Vein endothelial cell (primary cell): ENCODE data around the gene AHCYL2. TPM values are rescaled to one million over a fixed set of nuclear protein-coding genes. Genes with fewer than 3 reads are reported as not detected.

ENCODE experiments used
- small RNA-seq: library from RNA; depleted of rRNA; stranded (forward); fragments of <200 nt; gene quantifications from one replicate; pipeline ENCODE3, GENCODE V24; 2012
- total RNA-seq: library from RNA; depleted of rRNA; stranded (reverse); fragments of >200 nt; gene quantifications from 2 replicates; pipeline ENCODE4 v1.2.3, GENCODE V29; 2012

The AHCYL2 gene
- 12.0 and 15.4 TPM in 2 replicates for total RNA-seq

GRCh38 chr7:129224251-129225205 lies at the start of gene AHCYL2:
Gene AHCYL2, plus strand, starts transcription at chr7:129225030.

DNA sequence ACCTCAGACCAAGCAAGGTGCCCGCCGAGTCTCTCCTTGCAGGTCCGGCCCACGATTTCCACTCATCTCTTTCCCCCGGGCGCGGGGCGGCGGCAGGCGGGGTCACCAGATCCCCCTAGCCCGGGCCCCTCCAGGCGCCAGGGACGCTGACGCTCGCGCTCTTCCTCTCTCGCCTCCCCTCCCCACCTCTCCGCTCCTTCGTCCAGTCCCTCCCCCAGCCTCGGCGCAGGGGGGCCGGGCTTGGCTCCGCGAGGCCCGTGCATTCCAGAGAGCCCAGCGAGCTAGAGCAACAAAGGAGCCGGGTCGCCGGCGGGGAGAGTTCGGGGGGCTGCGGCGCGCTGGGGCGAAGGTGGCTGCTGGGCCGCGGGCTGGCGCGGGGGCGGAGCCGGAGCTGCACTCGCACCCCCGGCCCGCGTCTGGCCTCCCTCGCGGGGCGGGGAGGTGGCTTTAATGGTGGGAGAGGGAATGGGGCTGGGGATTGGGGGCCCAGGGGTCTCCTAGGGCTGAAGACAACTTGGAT lies 36.4 kb upstream of the AHCYL2 start, which contains the start of gene SMO:
TSS of gene SMO (plus strand) at position 262 of the 520 bp plus-strand sequence. CDS start 519 bp downstream, outside the sequence.

DNA sequence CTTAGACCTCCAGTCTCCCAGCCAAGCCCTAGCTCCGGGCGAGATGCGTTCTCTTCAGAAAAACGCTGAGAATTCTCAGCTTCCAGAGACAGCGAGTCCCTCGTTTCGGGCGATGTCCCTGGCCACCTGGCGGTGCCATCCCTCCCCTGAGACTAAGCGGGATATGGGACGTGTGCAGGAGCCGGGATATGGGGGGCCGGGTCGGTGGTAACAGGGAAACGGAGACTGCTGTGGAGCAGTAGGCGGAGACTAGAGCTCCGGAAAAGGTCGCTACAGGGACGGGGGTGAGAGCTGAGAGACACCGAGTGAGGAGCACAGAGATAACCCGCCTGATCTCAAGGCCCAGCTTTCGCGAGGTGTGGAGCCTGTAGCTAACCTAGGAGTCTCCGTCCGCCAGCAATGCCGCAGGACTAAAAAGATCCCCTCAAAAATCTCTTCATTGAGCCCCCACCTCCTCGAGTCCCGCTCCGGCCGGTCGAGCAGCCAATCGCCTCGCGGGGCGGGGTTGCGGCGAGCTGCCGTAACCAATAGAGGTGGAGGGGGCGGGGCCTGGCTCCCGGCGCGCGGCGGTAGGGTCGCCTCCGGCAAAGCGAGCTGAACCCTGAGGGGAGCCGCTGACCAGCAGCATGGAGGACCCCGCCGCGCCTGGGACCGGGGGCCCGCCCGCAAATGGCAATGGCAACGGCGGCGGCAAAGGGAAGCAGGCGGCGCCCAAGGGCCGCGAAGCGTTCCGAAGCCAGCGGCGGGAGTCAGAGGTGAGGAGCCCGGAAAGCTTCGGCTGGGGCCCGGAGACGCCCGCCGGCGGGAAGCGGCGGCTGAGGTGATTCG lies 209.2 kb downstream of the AHCYL2 start, which contains the start of gene STRIP2:
TSS of gene STRIP2 (plus strand) at position 586 of the 828 bp plus-strand sequence. CDS start at position 627, 41 bp downstream.

Small RNA genes within 50 kb of the gene (small RNA-seq; reads per million reads assigned to genes)
- not detected for gene AC009244.1
- gene SNRPGP3, result not detected

Other genes starting within 250 kb of the AHCYL2 start
- gene TNPO3, start 169.9 kb upstream of the AHCYL2 start, total RNA-seq, result 55.5 and 64.9 TPM in 2 replicates
- gene TSPAN33, start 80.3 kb upstream of the AHCYL2 start, total RNA-seq, result 0.10 TPM in 1 of 2 replicates, not detected in the other
- 3.0 and 5.2 TPM in 2 replicates for gene SMO, start 36.4 kb upstream of the AHCYL2 start, total RNA-seq
- 4.9 and 6.8 TPM in 2 replicates for gene STRIP2, start 209.4 kb downstream of the AHCYL2 start, total RNA-seq